Neural progenitor cell (in vitro differentiated cells): ENCODE measurements around the gene MRAP. TPM values are rescaled to one million over a fixed set of nuclear protein-coding genes. Genes with fewer than 3 reads are reported as not detected.

Experiments
- DNase-seq: peaks from one replicate; pipeline ENCODE4 v3.0.0-alpha.2; 2016; ENCODE audit warnings: low spot score
- H2AFZ ChIP-seq: fragments of 200-600 bp; sonication (generic); replicated peaks from 2 replicates; pipeline ENCODE4 v1.6.1; 2016; ENCODE audit warnings: antibody characterized with exemption
- H3F3A ChIP-seq: fragments of 200-600 bp; sonication (generic); 2 replicates; pipeline ENCODE4 v1.6.1; 2016; ENCODE audit warnings: antibody characterized with exemption, low read depth
- H3K27ac ChIP-seq: fragments of 200-600 bp; sonication (generic); 2 replicates; pipeline ENCODE4 v1.5.1; 2016; ENCODE audit warnings: mild to moderate bottlenecking
- H3K27me3 ChIP-seq: fragments of 200-600 bp; sonication (generic); 2 replicates; pipeline ENCODE4 v1.6.1; 2016; ENCODE audit warnings: mild to moderate bottlenecking, moderate library complexity
- H3K36me3 ChIP-seq: fragments of 200-600 bp; sonication (generic); 2 replicates; pipeline ENCODE4 v1.5.1; 2016
- H3K4me1 ChIP-seq: fragments of 200-600 bp; sonication (generic); 2 replicates; pipeline ENCODE4 v1.6.1; 2016; ENCODE audit warnings: mixed run types
- H3K4me2 ChIP-seq: fragments of 200-600 bp; sonication (generic); 2 replicates; pipeline ENCODE4 v1.6.1; 2016
- H3K4me3 ChIP-seq: fragments of 200-600 bp; sonication (generic); 2 replicates; pipeline ENCODE4 v1.5.1; 2016
- H3K79me2 ChIP-seq: fragments of 200-600 bp; sonication (generic); 2 replicates; pipeline ENCODE4 v1.6.1; 2016; ENCODE audit warnings: low read depth
- H3K9ac ChIP-seq: fragments of 200-600 bp; sonication (generic); 2 replicates; pipeline ENCODE4 v1.6.1; 2016
- H3K9me3 ChIP-seq: fragments of 200-600 bp; sonication (generic); 2 replicates; pipeline ENCODE4 v1.5.1; 2016; ENCODE audit warnings: low read depth
- H4K20me1 ChIP-seq: fragments of 200-600 bp; sonication (generic); 2 replicates; pipeline ENCODE4 v1.6.1; 2016; ENCODE audit warnings: low read depth
- H3K27ac Mint-ChIP-seq: 3 replicates; pipeline ENCODE4 v1.8.0; 2021; ENCODE audit warnings: mixed read lengths
- H3K27me3 Mint-ChIP-seq: 2 replicates; pipeline ENCODE4 v1.8.0; 2022; ENCODE audit warnings: low read depth, mild to moderate bottlenecking, inconsistent platforms, moderate library complexity, mixed read lengths; ENCODE audit not compliant: insufficient read depth
- H3K36me3 Mint-ChIP-seq: 3 replicates; pipeline ENCODE4 v1.8.0; 2021; ENCODE audit warnings: mixed read lengths
- H3K4me1 Mint-ChIP-seq: 3 replicates; pipeline ENCODE4 v1.8.0; 2021; ENCODE audit warnings: mixed read lengths
- H3K4me3 Mint-ChIP-seq: 3 replicates; pipeline ENCODE4 v1.8.0; 2021; ENCODE audit warnings: mild to moderate bottlenecking, moderate library complexity, mixed read lengths
- H3K9me3 Mint-ChIP-seq: 3 replicates; pipeline ENCODE4 v1.8.0; 2020; ENCODE audit warnings: mixed read lengths
- EZH2 ChIP-seq: fragments of 200-600 bp; sonication (generic); IDR thresholded peaks from 2 replicates; pipeline ENCODE4 v1.6.1; 2017; ENCODE audit warnings: antibody characterized with exemption, mild to moderate bottlenecking, moderate library complexity
- EZH2phosphoT487 ChIP-seq: fragments of 200-600 bp; sonication (generic); IDR thresholded peaks from 2 replicates; pipeline ENCODE4 v1.6.1; 2017; ENCODE audit warnings: antibody characterized with exemption
- total RNA-seq: library from RNA; depleted of rRNA; stranded (reverse); fragments of >200 nt; gene quantifications from 2 replicates; pipeline ENCODE4 v1.2.3, GENCODE V29; 2015; ENCODE audit warnings: low replicate concordance
- TF ChIP-seq, protein P1 (sequence below): fragments of 200-600 bp; sonication (generic); IDR thresholded peaks from 2 replicates; pipeline ENCODE4 v1.5.1; 2017; ENCODE audit warnings: antibody characterized with exemption, mild to moderate bottlenecking

The MRAP gene
- total RNA-seq, 1 donor from 2014 or later: not detected

DNA sequence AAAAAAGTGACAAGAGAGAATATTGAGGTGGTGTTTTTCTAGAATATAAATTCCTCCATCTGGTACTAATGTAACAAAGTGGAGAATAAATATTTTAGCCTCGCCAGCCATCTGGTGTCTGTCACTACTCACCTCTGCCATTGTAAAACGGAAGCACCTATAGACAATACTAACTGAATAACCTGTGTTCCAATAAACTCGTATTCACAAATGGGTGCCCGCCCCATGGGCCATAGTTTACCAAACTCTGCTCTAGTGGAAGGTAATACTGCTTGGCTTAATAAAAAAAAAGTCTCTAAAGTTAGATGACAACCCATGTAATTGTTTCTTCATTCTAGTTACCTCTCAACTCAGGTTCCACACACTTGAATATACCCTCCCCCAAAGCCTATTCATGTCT, 27.9 kb upstream of the MRAP start:
- Histone ChIP-seq H3K9me3 (no peaks in the 10 kb centered on the region), H3K9ac (no peak overlapping the region), H4K20me1 (no peaks in the 10 kb centered on the region), H3K27me3 (no peaks in the 10 kb centered on the region), H3K4me1 (no peaks in the 10 kb centered on the region), H3F3A (no peaks in the 10 kb centered on the region), H3K36me3 (peaks cover 8% of the 10 kb centered on the region), H2AFZ (no peak overlapping the region), H3K4me2 (no peak overlapping the region), H3K79me2 (peaks cover 7% of the 10 kb centered on the region), H3K4me3 (no peak overlapping the region), H3K27ac (no peak overlapping the region)
- Mint-ChIP-seq H3K4me1 (peaks cover 2% of the 10 kb centered on the region), H3K4me3 (no peak overlapping the region), H3K27me3 (peaks cover 2% of the 10 kb centered on the region), H3K27ac (no peak overlapping the region), H3K36me3 (peaks cover 26% of the 10 kb centered on the region), H3K9me3 (no peaks in the 10 kb centered on the region)
- DNase-seq: no peak
- no peak for TF ChIP-seq EZH2phosphoT487
- TF ChIP-seq EZH2: no peak
- TF ChIP-seq, protein P1, sequence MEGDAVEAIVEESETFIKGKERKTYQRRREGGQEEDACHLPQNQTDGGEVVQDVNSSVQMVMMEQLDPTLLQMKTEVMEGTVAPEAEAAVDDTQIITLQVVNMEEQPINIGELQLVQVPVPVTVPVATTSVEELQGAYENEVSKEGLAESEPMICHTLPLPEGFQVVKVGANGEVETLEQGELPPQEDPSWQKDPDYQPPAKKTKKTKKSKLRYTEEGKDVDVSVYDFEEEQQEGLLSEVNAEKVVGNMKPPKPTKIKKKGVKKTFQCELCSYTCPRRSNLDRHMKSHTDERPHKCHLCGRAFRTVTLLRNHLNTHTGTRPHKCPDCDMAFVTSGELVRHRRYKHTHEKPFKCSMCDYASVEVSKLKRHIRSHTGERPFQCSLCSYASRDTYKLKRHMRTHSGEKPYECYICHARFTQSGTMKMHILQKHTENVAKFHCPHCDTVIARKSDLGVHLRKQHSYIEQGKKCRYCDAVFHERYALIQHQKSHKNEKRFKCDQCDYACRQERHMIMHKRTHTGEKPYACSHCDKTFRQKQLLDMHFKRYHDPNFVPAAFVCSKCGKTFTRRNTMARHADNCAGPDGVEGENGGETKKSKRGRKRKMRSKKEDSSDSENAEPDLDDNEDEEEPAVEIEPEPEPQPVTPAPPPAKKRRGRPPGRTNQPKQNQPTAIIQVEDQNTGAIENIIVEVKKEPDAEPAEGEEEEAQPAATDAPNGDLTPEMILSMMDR: no peak

DNA sequence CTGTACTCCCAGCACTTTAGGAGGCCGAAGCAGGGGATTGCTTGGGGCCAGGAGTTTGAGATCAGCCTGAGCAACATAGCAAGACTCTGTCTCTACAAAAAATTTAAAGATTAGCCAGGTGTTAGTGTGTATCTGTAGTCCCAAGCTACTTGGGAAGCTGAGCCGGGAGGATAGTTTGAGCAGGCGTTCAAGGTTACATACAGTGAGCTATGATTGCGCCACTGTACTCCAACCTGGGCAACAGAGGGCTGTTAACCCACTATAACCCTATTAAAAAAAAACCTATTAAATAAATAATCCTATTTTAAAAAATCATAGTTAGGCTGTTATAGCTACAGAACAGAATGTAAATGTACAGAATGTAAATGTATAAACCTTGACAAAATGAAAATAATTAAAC, 22.0 kb upstream of the MRAP start:
- Histone ChIP-seq H2AFZ (no peak overlapping the region), H3K4me3 (no peak overlapping the region), H3K27me3 (no peaks in the 10 kb centered on the region), H3F3A (peaks cover 5% of the 10 kb centered on the region), H3K4me1 (peaks cover 6% of the 10 kb centered on the region), H3K27ac (no peak overlapping the region), H4K20me1 (no peaks in the 10 kb centered on the region), H3K36me3 (peaks cover 8% of the 10 kb centered on the region), H3K4me2 (no peak overlapping the region), H3K9ac (no peak overlapping the region), H3K9me3 (no peaks in the 10 kb centered on the region), H3K79me2 (peaks cover 34% of the 10 kb centered on the region)
- H3K27me3 Mint-ChIP-seq: peaks cover 3% of the 10 kb centered on the region
- no peak for DNase-seq
- H3K4me3 Mint-ChIP-seq: peak overlapping the region; percentile 52
- no peaks in the 10 kb centered on the region for H3K9me3 Mint-ChIP-seq
- peaks cover 9% of the 10 kb centered on the region for H3K36me3 Mint-ChIP-seq
- no peak overlapping the region for H3K27ac Mint-ChIP-seq
- peaks cover 23% of the 10 kb centered on the region for H3K4me1 Mint-ChIP-seq
- TF ChIP-seq EZH2 (no peak), EZH2phosphoT487 (no peak)
- TF ChIP-seq, protein P1: no peak

DNA sequence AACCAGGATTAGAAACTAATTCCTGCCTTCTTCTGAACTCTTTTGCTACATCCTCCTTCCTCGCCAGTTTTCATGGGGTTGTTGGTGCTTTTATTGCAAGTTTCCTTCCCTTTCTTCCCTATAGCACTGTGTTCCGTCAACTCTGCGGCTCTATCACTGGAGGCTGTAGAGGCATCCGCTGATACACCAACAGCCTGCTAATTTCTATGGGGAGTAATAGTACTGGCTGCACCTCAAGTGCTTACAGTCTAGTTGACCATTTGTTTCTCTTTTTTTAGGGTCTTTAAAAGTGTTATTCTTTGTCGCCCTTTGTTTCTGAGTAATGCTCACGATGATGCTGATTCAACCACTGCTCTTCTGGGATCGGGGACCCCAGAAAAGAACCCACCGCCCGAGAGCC, 20.6 kb upstream of the MRAP start:
- Histone ChIP-seq H3K9ac (peak overlapping the region; percentile 75), H3K9me3 (no peaks in the 10 kb centered on the region), H3K36me3 (peaks cover 6% of the 10 kb centered on the region), H3K27me3 (no peaks in the 10 kb centered on the region), H3K4me1 (peaks cover 6% of the 10 kb centered on the region), H3K27ac (no peak overlapping the region), H3F3A (peaks cover 5% of the 10 kb centered on the region), H3K4me3 (peak overlapping the region; percentile 85), H4K20me1 (no peaks in the 10 kb centered on the region), H3K4me2 (peak overlapping the region; percentile 86), H2AFZ (no peak overlapping the region), H3K79me2 (peaks cover 34% of the 10 kb centered on the region)
- Mint-ChIP-seq H3K4me3 (peak overlapping the region; percentile 100), H3K27ac (no peak overlapping the region), H3K4me1 (peaks cover 23% of the 10 kb centered on the region), H3K27me3 (peaks cover 5% of the 10 kb centered on the region), H3K9me3 (no peaks in the 10 kb centered on the region), H3K36me3 (peaks cover 8% of the 10 kb centered on the region)
- peak; percentile 20 for DNase-seq
- TF ChIP-seq EZH2 (no peak), EZH2phosphoT487 (no peak)
- TF ChIP-seq, protein P1: no peak
